Endothelial cell of hepatic sinusoid (primary cell): ENCODE results near the gene C1orf122.

Source experiments
- in situ Hi-C: cut with HindIII; loops from 2 replicates; pipeline ENCODE4 v1.10.0; 2017; ENCODE audit warnings: low sequenced_read_pairs

Gene C1orf122

GRCh38 chr1:37844536-37844935, 36.9 kb downstream of the C1orf122 start:
- in situ Hi-C loops, result no loop called here

DNA sequence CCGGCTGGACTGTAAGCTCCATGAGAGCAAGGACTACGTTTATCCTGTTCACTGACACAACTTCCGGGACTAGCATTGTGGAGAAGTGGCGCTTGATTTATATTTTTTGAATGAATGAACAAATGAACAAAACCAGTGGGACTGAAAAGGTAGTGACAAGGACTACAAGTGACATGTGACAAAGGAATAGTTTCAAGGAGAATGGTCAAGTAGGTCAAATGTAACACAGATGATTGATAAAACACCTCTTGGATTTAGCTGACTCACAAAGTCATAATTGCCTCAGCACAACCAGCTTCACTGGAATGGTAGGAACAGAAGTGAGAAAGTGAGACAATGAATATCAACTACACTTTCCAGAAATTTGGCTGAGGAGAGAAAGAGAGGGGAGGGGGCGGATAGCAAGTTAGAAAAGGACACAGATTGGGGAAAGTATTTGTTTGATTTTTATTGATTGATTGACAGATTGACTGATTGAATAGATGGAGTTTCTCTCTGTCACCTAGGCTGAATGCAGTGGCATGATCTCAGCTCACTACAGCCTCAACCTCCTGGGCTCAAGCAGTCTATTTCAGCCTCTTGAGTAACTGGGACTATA, 37.6 kb downstream of the C1orf122 start:
- in situ Hi-C loops, result no loop called here

GRCh38 chr1:37845786-37846185, 38.2 kb downstream of the C1orf122 start:
- in situ Hi-C loops, result no loop called here

GRCh38 chr1:37846647-37847339, 39.2 kb downstream of the C1orf122 start:
- in situ Hi-C loops, result no loop called here

DNA sequence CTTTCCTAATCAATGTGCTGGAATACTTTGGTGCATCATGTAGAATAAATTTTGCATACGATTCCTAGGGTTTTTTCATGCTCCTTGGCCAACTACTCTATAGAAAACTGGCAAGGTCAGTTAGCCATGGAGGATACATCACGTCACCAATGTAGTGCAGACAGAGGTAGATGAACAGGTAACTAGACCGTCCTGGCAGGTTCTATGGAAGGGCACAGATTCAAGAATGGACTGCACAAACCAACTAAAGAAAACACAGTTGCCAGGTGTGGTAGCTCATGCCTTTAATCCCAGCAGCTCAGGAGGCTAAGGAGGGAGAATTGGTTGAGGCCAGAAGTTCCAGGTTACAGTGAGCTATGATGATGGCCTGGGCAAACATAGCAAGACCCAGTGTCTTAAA, 41.9 kb downstream of the C1orf122 start:
- in situ Hi-C loops, result no loop called here

DNA sequence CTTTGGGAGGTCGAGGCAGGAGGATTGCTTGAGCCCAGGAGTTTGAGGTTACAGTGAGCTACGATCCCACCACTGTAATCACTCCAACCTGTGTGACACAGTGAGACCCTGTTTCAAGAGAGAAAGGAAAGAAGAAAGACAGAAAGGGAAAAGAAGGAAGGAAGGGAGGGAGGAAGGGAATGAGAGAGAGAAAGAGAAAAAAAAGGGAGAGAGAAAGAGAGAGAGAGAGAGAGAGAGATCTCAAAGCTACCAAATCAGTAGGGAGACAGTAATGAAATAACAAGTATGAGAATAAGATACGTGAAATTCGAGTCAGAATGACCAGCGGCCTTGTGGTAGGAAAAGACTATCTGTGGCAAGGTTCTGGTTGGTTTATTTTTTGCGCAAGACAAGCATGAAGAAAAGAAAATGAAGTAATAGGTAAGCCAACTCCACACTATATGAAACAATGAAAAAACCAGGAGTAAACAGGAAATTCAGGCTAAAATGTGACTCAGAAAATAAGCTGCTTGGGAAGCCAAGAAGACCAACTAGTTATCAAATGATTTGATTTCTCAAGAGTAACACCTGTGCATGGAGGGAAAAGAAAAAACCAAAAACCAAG, 42.9 kb downstream of the C1orf122 start:
- in situ Hi-C loops, result no loop called here

DNA sequence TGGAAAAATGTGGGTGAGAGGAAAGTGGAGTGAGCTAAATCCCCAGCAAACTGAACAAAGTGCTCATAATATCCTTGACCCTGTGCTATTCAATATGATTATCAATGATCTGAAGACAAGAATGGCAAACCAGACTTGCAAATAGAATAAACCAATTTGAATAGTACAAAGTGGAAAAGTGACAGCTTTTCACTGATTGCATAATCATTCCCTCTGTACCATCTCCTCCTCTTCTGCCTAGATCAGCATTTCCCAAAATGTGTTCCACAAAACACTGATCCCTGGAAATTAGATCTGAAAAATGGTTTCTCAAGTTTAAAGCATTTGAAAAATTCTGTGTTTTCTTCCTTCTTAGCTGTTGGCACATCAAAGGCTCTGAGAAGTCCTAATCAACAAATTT, 43.7 kb downstream of the C1orf122 start:
- in situ Hi-C loops, result no loop called here

- in situ Hi-C loops, result no loop called here
These were observed 44.2 kb downstream of the C1orf122 start for GRCh38 chr1:37851782-37852210.

DNA sequence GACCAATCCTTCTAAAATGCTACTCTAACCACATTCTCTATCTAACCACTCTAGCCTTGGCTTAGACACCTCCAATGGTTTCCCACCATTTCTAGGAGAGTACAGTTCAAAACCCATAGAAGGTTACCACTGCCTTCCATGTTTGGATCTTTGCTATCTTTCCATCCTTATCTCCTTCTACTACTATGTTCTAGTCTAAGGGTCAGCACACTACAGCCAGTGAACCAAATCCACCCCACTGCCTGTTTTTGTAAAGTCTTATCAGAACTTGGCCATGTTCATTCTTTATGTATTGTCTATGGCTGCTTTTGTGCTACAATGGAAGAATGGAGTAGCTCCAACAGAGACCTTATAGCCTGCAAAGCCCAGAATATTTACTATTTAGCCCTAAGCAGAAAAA, 45.6 kb downstream of the C1orf122 start:
- in situ Hi-C loops, result no loop called here

GRCh38 chr1:37854406-37854805, 46.8 kb downstream of the C1orf122 start:
- in situ Hi-C loops, result no loop called here
